ENCODE data around the gene SPATS2.
"Not testable (repeated sequence)": the region's sequence is repeated elsewhere in the genome, so short reads cannot be mapped to it uniquely, and the experiment has no call there.

SPATS2 gene

DNA sequence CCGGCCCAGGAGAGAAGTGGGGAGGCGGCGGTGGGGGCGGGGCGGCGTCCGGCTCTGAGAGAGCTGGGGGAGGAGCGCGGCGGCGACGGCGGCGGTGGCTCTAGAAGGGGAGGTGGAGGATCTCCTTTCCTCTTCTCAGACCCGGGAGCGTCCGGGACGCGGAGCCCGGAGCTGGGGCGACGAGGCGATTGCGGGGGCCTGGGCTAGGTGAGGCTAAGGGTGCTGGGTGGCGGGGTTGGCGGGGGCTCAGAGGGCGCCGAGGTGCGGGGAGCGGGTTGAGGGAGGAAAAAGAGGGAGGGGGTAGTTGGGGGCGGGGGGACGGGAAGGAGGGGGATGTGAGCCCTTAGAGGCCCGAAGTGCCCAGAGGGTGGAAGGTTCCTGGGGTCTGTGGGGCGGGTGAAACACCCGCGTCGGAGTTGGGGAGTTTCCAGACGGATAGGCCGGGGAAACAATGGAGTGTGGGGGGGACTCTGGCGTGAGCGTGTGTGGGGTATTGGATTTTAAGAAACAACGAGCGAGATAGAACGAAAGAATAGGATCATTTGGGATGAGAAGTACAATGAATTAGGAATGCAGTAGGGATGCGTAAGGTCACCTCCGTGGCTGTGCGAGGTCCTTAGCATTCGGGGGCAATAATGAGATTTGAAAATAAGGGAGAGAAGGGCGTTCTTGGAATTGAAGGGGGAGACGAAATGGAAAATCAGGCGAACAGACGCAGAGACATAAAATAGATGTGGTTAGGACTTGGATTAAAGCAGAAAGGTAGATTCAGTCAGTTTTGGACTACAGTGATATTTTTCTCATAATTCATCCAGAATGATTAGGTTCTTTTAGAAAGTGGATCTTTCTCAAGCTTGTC is at the start of gene SPATS2:
Gene SPATS2 (plus strand): TSS at position 82 of the 859 bp plus-strand sequence. CDS start 93,551 bp downstream, outside the sequence.
- no peak for DNase-seq (ENCODE audit: low spot score)

DNA sequence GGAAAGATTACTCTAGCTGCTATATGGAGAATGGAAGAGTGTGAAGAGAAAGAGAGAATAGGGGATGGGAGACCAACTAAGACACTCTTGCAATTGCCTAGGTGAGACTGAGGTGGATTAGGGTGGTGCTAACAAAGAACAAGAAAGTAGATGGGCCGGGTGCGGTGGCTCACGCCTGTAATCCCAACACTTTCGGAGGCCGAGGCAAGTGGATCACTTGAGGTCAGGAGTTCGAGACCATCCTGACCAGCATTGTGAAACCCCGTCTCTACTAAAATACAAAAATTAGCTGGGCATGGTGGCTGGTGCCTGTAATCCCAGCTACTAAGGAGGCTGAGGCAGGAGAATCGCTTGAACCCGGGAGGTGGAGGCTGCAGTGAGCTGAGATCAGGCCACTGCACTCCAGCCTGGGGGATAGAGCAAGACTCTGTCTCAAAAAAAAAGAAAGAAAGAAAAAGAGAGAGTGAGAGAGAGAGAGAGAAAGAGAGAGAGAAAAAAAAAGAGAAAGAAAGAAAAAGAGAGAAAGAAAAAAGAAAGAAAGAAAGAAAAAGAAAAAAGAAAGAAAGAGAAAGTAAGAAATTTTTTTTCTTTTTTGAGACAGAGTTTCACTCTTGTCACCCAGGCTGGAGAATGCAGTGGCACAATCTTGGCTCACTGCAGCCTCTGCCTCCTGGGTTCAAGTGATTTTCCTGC is 46.7 kb upstream of the SPATS2 start:
- not testable (repeated sequence) for DNase-seq (ENCODE audit: low spot score)

DNA sequence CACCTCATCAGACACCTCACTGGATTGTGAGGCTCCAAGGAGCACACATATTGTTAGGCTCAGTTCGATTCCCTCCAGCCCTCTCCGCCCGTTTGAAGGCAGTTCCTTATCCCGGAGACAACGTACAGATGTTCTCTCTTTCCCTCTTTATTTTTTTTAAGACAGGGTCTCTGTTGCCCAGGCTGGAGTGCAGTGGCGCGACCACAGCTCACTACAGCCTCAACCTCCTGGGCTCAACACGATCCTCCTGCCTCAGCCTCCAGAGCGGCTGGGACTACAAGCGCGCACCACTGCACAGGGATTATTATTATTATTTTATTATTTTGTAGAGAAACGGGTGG is 44.9 kb upstream of the SPATS2 start:
- DNase-seq (ENCODE audit: low spot score) = no peak

DNA sequence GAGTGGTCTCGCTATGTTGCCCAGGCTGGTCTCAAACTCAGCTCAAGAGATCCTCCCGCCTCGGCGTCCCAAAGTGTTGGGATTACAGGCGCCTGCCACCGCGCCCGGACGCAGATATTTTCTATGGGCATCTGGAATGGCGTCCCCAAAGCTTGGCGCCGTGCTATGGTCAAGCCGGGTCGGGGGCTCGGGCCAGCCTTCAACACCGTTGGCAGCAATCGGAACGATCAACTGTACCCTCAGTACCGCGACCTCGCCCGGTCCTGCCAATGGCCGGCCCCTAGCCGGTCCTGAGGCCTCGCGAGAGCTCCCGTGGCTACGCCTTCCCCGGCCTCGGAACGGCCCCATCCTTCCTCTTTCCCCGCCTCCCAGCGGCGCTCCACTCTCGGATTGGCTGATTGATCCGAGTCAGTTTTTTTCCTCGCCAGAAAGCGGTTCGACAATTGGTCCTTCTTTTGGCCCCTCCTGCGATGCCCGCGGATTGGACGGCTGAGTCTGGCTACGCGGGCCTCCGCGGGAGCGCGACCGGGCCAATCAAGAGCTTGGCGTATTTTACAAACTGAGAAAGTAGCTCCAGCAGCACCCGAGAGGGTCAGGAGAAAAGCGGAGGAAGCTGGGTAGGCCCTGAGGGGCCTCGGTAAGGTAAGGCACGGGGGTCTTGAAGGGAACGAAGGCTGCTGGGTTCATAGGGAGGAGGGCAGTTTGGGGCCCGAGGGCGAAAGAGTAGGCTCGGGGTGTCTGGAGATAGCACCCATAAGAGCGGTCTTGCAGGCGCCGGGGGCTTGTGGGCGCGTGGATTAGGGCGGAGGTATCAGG is 44.3 kb upstream of the SPATS2 start, which contains the start of gene TROAP:
Gene TROAP (plus strand): TSS at position 548 of the 816 bp plus-strand sequence. CDS start 354 bp downstream, outside the sequence.
- DNase-seq (ENCODE audit: low spot score) = peak; percentile 99

DNA sequence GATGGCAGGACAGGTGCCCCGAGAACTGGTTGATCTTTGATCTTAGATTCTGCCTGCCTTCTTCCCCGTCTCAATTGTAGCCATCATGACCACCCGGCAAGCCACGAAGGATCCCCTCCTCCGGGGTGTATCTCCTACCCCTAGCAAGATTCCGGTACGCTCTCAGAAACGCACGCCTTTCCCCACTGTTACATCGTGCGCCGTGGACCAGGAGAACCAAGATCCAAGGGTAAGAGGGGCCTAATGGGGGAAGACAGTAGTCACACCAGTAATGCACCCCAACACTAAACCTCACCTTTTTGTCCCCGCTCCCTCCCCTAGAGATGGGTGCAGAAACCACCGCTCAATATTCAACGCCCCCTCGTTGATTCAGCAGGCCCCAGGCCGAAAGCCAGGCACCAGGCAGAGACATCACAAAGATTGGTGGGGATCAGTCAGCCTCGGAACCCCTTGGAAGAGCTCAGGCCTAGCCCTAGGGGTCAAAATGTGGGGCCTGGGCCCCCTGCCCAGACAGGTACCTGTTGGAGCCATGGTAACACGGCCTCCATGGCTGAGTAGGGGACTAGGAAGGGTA is 43.7 kb upstream of the SPATS2 start:
- no peak for DNase-seq (ENCODE audit: low spot score)

DNA sequence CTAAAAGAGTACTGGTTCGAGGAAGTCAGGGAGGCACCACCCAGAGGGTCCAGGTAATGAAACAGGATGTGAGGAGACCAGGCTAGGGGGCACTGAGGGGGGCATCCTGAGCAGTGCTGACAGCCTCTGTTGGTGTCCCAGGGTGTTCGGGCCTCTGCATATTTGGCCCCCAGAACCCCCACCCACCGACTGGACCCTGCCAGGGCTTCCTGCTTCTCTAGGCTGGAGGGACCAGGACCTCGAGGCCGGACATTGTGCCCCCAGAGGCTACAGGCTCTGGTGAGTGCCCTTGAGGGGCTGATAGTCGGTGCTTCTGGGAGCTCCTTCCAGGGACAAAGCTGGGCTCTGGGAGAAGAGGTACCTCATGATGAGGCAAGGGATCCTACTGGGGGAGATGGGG is 41.7 kb upstream of the SPATS2 start:
- DNase-seq (ENCODE audit: low spot score) = no peak

DNA sequence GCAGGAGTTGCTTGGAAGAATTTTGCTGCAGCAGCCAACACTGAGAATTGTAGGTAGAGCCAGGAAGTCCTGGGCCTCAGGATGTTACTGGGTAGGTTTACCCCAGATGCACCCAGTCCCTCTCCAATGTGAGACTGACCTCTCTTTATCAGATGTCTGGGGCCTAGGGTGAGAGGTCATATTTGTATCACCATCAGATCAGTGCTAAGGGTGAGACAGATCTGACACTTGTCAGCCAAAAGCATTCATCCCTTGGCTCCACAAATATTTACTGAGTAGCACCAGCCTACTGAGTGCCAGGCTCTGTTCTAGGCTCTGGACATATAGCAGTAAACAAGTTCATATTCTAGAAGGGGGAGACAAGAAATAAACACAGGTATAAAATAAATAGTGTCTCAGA is 39.9 kb upstream of the SPATS2 start:
- no peak for DNase-seq (ENCODE audit: low spot score)

DNA sequence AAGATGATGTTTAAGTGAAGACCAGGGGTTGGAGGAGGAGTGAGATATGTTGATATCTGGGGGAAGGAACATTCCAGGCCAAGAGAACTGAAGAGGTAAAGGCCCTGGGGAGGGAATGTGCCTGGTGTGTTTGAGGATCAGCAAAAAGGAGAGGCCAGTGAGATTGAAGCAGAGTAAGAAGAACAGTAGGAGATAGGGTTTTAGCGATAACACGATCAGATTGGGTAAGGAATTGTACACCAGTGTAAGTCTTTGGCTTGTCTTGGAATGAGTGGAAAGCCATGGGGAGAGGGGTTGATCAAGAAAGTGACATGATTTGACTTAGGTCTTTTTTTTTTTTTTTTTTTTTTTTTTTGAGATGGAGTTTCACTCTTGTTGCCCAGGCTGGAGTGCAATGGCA is 39.4 kb upstream of the SPATS2 start:
- no peak for DNase-seq (ENCODE audit: low spot score)

DNA sequence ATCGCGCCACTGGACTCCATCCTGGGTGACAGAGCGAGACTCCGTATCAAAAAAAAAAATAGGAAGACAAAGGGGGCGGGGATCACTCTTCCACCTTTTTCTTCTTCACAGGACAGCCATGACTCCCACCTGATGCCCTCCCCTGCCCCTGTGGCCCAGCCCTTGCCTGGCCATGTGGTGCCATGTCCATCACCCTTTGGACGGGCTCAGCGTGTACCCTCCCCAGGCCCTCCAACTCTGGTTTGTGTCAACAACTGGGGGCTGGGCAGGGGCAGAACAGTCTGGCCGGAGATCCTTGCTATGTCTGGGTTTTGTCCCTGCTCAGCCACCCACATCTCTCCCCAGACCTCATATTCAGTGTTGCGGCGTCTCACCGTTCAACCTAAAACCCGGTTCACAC is 38.4 kb upstream of the SPATS2 start:
- no peak for DNase-seq (ENCODE audit: low spot score)

DNA sequence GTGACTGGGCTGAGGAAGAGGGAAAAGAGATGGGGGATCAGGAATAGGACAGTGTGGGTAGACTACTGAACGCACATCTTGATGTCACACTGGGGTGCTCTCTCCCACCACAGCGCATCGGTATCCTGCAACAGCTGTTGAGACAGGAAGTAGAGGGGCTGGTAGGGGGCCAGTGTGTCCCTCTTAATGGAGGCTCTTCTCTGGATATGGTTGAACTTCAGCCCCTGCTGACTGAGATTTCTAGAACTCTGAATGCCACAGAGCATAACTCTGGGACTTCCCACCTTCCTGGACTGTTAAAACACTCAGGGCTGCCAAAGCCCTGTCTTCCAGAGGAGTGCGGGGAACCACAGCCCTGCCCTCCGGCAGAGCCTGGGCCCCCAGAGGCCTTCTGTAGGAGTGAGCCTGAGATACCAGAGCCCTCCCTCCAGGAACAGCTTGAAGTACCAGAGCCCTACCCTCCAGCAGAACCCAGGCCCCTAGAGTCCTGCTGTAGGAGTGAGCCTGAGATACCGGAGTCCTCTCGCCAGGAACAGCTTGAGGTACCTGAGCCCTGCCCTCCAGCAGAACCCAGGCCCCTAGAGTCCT is 37.1 kb upstream of the SPATS2 start:
- no peak for DNase-seq (ENCODE audit: low spot score)

DNA sequence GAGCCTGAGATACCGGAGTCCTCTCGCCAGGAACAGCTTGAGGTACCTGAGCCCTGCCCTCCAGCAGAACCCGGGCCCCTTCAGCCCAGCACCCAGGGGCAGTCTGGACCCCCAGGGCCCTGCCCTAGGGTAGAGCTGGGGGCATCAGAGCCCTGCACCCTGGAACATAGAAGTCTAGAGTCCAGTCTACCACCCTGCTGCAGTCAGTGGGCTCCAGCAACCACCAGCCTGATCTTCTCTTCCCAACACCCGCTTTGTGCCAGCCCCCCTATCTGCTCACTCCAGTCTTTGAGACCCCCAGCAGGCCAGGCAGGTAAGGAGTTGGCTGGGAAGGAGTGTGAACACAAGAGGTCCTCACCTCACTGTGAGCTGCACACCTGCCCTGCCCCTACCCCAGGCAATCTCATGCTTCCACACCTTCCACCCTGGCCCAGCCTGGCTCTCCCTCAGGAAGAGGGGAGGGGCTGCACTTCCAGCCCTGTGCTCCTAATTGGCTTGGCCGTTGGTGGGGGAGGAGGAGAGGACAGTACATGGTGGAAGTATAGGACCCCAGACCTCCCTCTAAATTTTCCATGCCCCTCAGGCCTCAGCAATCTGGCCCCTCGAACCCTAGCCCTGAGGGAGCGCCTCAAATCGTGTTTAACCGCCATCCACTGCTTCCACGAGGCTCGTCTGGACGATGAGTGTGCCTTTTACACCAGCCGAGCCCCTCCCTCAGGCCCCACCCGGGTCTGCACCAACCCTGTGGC is 36.5 kb upstream of the SPATS2 start:
- DNase-seq (ENCODE audit: low spot score) = no peak

DNA sequence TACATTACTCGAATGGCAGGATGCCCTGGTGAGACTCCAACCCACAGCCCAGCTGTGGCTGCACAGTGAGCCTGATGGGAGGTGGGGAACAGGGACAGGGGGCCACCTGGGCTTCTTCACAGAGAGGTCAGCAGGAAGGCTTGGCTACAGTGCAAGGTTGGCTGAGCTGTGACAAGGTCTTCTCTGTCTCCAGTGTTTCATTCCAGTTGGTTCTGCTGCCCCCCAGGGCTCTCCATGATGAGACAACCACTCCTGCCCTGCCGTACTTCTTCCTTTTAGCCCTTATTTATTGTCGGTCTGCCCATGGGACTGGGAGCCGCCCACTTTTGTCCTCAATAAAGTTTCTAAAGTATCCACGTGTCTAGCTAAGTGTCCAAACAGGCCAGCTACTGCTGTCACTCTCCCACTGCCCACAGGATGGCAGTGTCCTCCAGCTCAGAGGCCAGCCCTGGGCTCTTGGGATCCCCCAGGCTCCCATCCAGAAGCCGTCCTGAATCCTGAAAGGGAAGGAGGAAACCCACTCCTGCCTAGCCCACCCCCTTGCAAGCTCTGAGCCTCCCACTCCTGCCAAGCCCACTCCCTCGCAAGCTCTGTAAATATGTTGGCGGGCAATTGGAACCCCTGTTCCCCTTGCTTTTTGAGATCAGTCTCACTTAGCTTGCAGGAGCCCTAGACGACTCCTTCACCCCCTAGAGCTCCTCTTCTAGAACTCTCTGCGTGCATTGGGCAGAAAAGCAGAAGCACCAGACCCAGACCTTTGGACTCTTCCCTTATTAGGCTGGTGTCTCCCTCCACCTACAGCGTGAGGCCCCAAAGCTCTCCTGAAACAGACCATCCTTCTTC is 35.7 kb upstream of the SPATS2 start:
- peak; percentile 83 for DNase-seq (ENCODE audit: low spot score)

DNA sequence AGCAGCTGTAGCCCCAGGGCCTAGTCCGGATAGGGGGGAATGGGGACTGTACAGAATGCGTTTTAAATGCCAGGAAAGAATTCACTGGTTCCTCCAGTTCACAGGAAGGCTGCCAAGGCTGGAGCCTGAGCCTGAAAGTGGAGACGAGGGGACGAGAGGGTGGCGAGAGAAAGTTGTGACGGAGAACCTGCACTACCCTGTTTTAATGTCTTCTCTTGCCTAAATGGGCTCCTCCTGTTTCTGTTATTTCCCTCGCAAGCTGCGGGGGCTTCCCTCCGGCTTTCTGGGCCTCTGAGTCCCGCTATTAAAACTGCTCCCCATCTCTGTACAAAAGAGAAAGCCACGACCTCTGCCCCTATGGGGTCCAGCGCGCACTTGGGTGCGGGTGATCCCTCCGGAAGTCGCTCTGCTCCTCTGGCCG is 34.8 kb upstream of the SPATS2 start:
- no peak for DNase-seq (ENCODE audit: low spot score)

DNA sequence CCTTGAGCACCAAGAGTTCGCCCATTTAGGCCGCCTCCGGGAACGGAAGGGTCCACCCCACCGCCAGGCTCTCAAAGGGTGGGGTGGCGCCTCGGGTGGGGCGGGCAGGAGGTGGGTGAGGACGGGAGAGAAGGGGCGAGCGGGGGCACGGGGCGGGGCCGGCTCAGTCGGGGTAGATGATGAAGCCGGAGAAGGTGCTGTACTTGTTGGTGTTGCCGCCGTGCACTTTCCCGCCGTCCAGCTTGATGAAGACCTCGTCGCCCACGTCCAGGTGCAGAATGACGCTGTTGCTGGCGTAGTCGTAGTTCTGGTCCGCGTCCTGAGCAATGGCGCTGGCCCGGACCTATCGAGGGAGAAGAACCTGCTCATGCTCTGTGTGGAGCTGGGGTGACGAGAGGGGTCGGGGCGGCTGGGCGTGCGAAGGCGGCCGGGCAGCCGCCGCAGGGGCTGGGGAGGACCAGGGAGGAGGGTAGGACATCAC is 34.3 kb upstream of the SPATS2 start:
- DNase-seq (ENCODE audit: low spot score) = no peak

DNA sequence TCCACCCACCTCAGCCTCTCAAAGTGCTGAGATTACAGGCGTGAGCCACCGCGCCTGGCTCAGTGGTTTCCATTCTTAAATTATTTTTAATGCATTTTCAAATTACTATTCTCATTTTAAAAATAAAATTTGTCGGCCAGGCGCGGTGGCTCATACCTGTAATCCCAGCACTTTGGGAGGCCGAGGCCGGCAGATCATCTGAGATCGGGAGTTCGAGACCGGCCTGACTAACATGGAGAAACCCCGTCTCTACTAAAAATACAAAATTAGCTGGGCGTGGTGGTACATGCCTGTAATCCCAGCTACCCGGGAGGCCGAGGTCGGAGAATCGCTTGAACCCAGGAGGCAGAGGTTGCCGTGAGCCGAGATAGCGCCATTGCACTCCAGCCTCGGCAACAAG is 33.5 kb upstream of the SPATS2 start:
- DNase-seq (ENCODE audit: low spot score) = not testable (repeated sequence)

DNA sequence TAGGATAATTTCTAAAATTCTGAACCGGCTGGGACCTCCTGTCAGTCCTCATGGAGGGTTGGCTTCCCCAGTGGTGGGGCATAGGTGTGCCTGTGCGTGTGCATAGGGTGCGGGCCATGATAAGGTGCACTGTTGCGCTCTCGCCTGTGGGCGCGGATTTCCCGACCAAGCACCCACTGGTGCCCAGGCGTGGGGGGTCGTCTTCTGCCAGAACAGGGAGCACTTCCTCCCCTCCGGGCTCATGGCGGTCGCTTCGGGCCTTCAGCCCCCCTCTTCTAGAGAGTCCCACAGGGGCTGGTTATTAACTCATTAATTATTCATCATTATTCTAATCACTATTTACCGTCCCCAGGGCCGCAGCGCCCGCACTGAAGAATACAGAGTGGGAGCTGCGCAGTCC is 33.0 kb upstream of the SPATS2 start:
- no peak for DNase-seq (ENCODE audit: low spot score)

DNA sequence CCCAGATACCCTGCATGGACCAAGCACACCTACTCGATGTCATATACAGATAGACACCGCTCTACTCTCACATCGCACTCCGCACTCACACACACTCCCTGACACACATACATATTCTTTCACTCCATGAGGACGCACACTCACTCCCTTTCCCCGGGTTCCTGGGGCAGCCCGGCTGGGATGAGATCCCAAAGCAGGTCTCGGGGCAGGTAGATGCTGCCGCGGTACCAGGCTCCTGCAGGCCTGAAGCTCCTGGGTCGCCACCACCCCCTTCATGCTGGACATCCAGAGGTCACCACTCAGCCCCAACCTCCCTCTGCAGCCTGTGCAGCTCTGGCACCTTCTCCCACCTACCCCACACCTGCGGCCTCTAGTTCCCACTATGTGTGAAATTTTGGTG is 32.6 kb upstream of the SPATS2 start:
- no peak for DNase-seq (ENCODE audit: low spot score)

DNA sequence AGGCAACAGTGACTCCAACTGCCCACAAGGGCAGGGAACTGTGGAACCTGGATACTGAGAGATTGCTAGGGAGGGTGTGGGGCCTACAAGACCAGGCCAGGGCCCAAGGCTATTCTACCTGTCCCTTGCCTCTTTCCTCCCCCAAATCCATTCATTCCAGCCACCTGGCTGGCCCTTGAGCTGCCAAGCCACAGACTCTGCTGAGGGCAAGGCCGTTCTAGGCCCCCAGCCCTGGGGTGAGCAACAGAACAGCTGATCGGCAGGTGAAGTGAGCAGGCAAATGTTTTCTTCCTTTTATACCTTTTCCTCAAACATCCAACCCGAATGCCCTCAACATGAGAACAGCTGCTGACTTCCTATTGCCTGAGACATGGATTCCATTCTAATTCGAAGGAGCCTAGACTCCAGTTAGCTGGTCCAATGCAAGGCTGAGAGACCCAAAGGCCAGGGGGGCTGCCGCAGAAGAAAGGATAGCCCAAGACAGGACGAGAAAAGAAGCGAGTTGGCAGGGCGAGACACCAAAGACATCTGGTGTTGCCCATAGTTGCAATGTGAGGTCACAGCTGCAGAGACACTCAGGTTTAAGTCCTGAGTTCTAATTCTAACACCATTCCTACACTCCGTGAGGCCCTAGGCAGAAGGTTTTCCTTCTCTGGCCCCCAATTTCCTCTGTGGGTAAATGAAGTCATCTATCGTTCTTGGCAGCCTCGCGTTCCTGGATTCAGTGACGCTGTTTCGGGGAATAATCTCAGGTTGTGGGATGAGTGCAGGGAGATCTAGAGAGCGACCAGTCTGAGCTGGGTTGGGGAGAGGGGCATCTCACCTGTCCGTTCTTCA is 31.9 kb upstream of the SPATS2 start:
- no peak for DNase-seq (ENCODE audit: low spot score)

Data from ecto neural progenitor cell (in vitro differentiated cells).